NT2/D1 (cell line): ENCODE results near the gene CTNNA2.

Source experiments
- SUZ12 ChIP-seq: IDR thresholded peaks from 2 replicates; pipeline ENCODE4 v1.6.1; 2011; ENCODE audit not compliant: insufficient read length, insufficient read depth; ENCODE audit errors: extremely low read depth
- YY1 ChIP-seq: IDR thresholded peaks from 2 replicates; pipeline ENCODE4 v1.6.1; 2011; ENCODE audit not compliant: insufficient read length, insufficient read depth

- TF ChIP-seq SUZ12 (no peak), YY1 (no peak)
Observed at GRCh38 chr2:80280598-80280997, 767.7 kb downstream of the CTNNA2 start.
